IMR-90 (cell line): Measurements from ENCODE around the gene THEM5. TPM values are rescaled to one million over a fixed set of nuclear protein-coding genes. Genes with fewer than 3 reads are reported as not detected.
A peak's percentile ranks its signal among the peaks of the same experiment; 100 is the strongest.

ENCODE experiments used
- ATAC-seq: fragments of 200-7000 bp; cut with Tn5 transposase; 2 replicates; pipeline ENCODE4 v1.9.1; 2020; ENCODE audit warnings: low read depth, mild to moderate bottlenecking, moderate library complexity
- BruUV-seq: library from RNA; stranded (reverse); fragments of 400-500 nt; replicated peaks from 2 replicates; lab custom pipeline; 2021; lab: Mats Ljungman, UMichigan
- CTCF ChIA-PET: fragments of 300-600 bp; formaldehyde crosslinking; extraction: SDS; loops from one replicate; lab custom pipeline; 2021; ENCODE audit warnings: antibody characterized with exemption; lab: Yijun Ruan, JAX
- POLR2A ChIA-PET: fragments of 300-600 bp; sonication (Branson Sonifier 250); formaldehyde crosslinking; loops from one replicate; lab custom pipeline; 2022; ENCODE audit warnings: antibody characterized with exemption; ENCODE audit not compliant: unreplicated experiment; lab: Charles Lee
- DNase-seq: peaks from one replicate; pipeline ENCODE4 v3.0.0; 2013
- H2AFZ ChIP-seq: replicated peaks from 2 replicates; pipeline ENCODE3; 2013; ENCODE audit warnings: low read length, mild to moderate bottlenecking; ENCODE audit not compliant: poor library complexity
- H2AK5ac ChIP-seq: 2 replicates; pipeline ENCODE4 v1.6.1; 2013; ENCODE audit warnings: low read depth, low read length, inconsistent platforms
- H2AK9ac ChIP-seq: replicated peaks from 2 replicates; pipeline ENCODE3; 2013; ENCODE audit warnings: mild to moderate bottlenecking, low read depth, low read length, moderate library complexity; ENCODE audit not compliant: poor library complexity
- H2BK120ac ChIP-seq: 2 replicates; pipeline ENCODE4 v1.6.1; 2013; ENCODE audit warnings: low read depth, low read length, inconsistent platforms
- H2BK15ac ChIP-seq: 3 replicates; pipeline ENCODE4 v1.6.1; 2013; ENCODE audit warnings: low read depth, low read length, inconsistent platforms
- H2BK20ac ChIP-seq: 2 replicates; pipeline ENCODE4 v1.6.1; 2013; ENCODE audit warnings: low read depth, mild to moderate bottlenecking, inconsistent platforms, low read length, moderate library complexity
- H2BK5ac ChIP-seq: 2 replicates; pipeline ENCODE4 v1.6.1; 2013; ENCODE audit warnings: mild to moderate bottlenecking, low read depth, low read length, inconsistent platforms; ENCODE audit not compliant: poor library complexity, severe bottlenecking
- H3K14ac ChIP-seq: replicated peaks from 2 replicates; pipeline ENCODE4 v1.6.1; 2013; ENCODE audit warnings: low read depth, low read length, inconsistent platforms
- H3K18ac ChIP-seq: 2 replicates; pipeline ENCODE4 v1.6.1; 2013; ENCODE audit warnings: low read depth, low read length, control low read depth
- H3K23ac ChIP-seq: 2 replicates; pipeline ENCODE4 v1.6.1; 2013; ENCODE audit warnings: low read depth, low read length, inconsistent platforms
- H3K27ac ChIP-seq: 2 replicates; pipeline ENCODE4 v1.5.1; 2013; ENCODE audit warnings: mild to moderate bottlenecking, control low read depth, low read length; ENCODE audit not compliant: insufficient read depth
- H3K27me3 ChIP-seq: 2 replicates; pipeline ENCODE4 v1.6.1; 2013; ENCODE audit warnings: low read length; ENCODE audit not compliant: control insufficient read depth, insufficient read depth
- H3K36me3 ChIP-seq: 2 replicates; pipeline ENCODE4 v1.6.1; 2013; ENCODE audit warnings: low read length, mixed read lengths; ENCODE audit not compliant: control insufficient read depth, insufficient read depth
- H3K4ac ChIP-seq: 2 replicates; pipeline ENCODE4 v1.6.1; 2013; ENCODE audit warnings: low read depth, low read length, inconsistent platforms
- H3K4me1 ChIP-seq: 2 replicates; pipeline ENCODE4 v1.6.1; 2013; ENCODE audit warnings: low read length, mixed read lengths; ENCODE audit not compliant: control insufficient read depth, insufficient read depth
- H3K4me2 ChIP-seq: 2 replicates; pipeline ENCODE4 v1.6.1; 2013; ENCODE audit warnings: low read depth, mild to moderate bottlenecking, control low read depth, low read length, moderate library complexity
- H3K4me3 ChIP-seq: 2 replicates; pipeline ENCODE4 v1.5.1; 2013; ENCODE audit warnings: low read depth, mild to moderate bottlenecking, control low read depth, low read length, moderate library complexity; ENCODE audit not compliant: insufficient read depth
- H3K56ac ChIP-seq: 2 replicates; pipeline ENCODE4 v1.6.1; 2013; ENCODE audit warnings: low read length, inconsistent platforms; ENCODE audit not compliant: insufficient read depth; ENCODE audit errors: extremely low read depth
- H3K79me1 ChIP-seq, 2 experiments: 2 replicates each; pipeline ENCODE4 v1.6.1; 2013; ENCODE audit warnings: low read length in 2 of 2, inconsistent platforms in 1 of 2, low read depth in 1 of 2
- H3K9ac ChIP-seq: 2 replicates; pipeline ENCODE4 v1.6.1; 2013; ENCODE audit warnings: low read depth, low read length, control low read depth
- H3K9me1 ChIP-seq: 2 replicates; pipeline ENCODE4 v1.6.1; 2013; ENCODE audit warnings: low read length, inconsistent platforms; ENCODE audit not compliant: insufficient read depth
- H3K9me3 ChIP-seq: 2 replicates; pipeline ENCODE4 v1.6.1; 2013; ENCODE audit warnings: low read length; ENCODE audit not compliant: control insufficient read depth, insufficient read depth
- H4K20me1 ChIP-seq: 2 replicates; pipeline ENCODE4 v1.6.1; 2013; ENCODE audit warnings: low read length, inconsistent platforms; ENCODE audit not compliant: insufficient read depth
- H4K5ac ChIP-seq: 2 replicates; pipeline ENCODE4 v1.6.1; 2013; ENCODE audit warnings: mild to moderate bottlenecking, low read depth, low read length, control low read depth
- H4K8ac ChIP-seq, 2 experiments: 2 replicates each; pipeline ENCODE4 v1.6.1; 2013; ENCODE audit warnings: low read depth in 2 of 2, low read length in 2 of 2, control low read depth in 1 of 2, inconsistent platforms in 1 of 2
- H4K91ac ChIP-seq: 2 replicates; pipeline ENCODE4 v1.6.1; 2013; ENCODE audit warnings: low read depth, low read length, inconsistent platforms; ENCODE audit not compliant: insufficient read depth
- CEBPB ChIP-seq: IDR thresholded peaks from 2 replicates; pipeline ENCODE4 v1.6.1; 2012; ENCODE audit warnings: low read depth, low read length, improper control_type of control experiment
- CHD1 ChIP-seq: IDR thresholded peaks from 2 replicates; pipeline ENCODE4 v1.6.1; 2012; ENCODE audit warnings: low read depth, low read length, improper control_type of control experiment
- CTCF ChIP-seq: conservative IDR thresholded peaks from 2 replicates; pipeline ENCODE4 v1.5.1; 2012; ENCODE audit warnings: mild to moderate bottlenecking, low read depth, low read length, improper control_type of control experiment
- MAZ ChIP-seq: IDR thresholded peaks from 2 replicates; pipeline ENCODE4 v1.6.1; 2012; ENCODE audit warnings: low read depth, mild to moderate bottlenecking, low read length, improper control_type of control experiment, moderate library complexity, borderline replicate concordance
- MXI1 ChIP-seq: IDR thresholded peaks from 2 replicates; pipeline ENCODE4 v1.6.1; 2012; ENCODE audit warnings: low read depth, mild to moderate bottlenecking, low read length, moderate library complexity, borderline replicate concordance
- RAD21 ChIP-seq: IDR thresholded peaks from 2 replicates; pipeline ENCODE4 v1.6.1; 2012; ENCODE audit warnings: low read length, improper control_type of control experiment
- RCOR1 ChIP-seq: IDR thresholded peaks from 2 replicates; pipeline ENCODE4 v1.6.1; 2012; ENCODE audit warnings: mild to moderate bottlenecking, low read length, improper control_type of control experiment; ENCODE audit not compliant: insufficient replicate concordance
- RFX5 ChIP-seq: IDR thresholded peaks from 2 replicates; pipeline ENCODE4 v1.8.0; 2012; ENCODE audit warnings: low read depth, mild to moderate bottlenecking, low read length, moderate library complexity
- WGBS, 2 experiments: methylation state at CpG; one replicate each; pipeline versions ENCODE4 v1.1.5 to v1.1.7; 2013; ENCODE audit warnings: missing lambda C conversion rate in 2 of 2; ENCODE audit not compliant: insufficient read length in 1 of 2; ENCODE audit errors: extremely low coverage in 2 of 2; 5-methylcytosine and 5-hydroxymethylcytosine counted together
- dilution Hi-C: fragments of 300-500 bp; cut with HindIII; formaldehyde crosslinking; loops from one replicate; pipeline ENCODE4 v1.14.3; 2018; ENCODE audit warnings: low sequenced_read_pairs; ENCODE audit not compliant: unreplicated experiment
- in situ Hi-C: fragments of 300-500 bp; cut with MboI; formaldehyde crosslinking; loops from 3 replicates; pipeline ENCODE4 v1.14.3; 2019; ENCODE audit warnings: low sequenced_read_pairs, inconsistent platforms, mixed read lengths
- intact Hi-C: fragments of 100-400 bp; cut with micrococcal nuclease; formaldehyde crosslinking; loops from 2 replicates; pipeline ENCODE4 v1.10.0; 2022
- polyA plus RNA-seq, 3 experiments: library from polyadenylated mRNA; depleted of rRNA; stranded (reverse); fragments of >200 nt; gene quantifications; 2 replicates each; pipeline ENCODE4 v1.2.3, GENCODE V29; 2012; ENCODE audit warnings: low replicate concordance in 1 of 3
- total RNA-seq: library from RNA; depleted of rRNA; stranded (reverse); fragments of >200 nt; gene quantifications from 2 replicates; pipeline ENCODE4 v1.2.3, GENCODE V29; 2012

Gene THEM5
- total and polyA plus RNA-seq, 2 of the 4 experiments (the other 2 are of a cell fraction) = not detected

GRCh38 chr1:151846062-151846568 is 7.4 kb downstream of the THEM5 start:
- CTCF ChIA-PET = no interaction called here
- H3K18ac ChIP-seq = no peak overlapping the region
- no TSS peak for BruUV-seq
- 44% methylated on average over 5 of the region's 6 CpGs; no CpG with 5 or more reads in 1 of the 2 experiments for WGBS, 2 experiments
- ATAC-seq (peak; percentile 84), DNase-seq (peak; percentile 75)
- dilution Hi-C loops = no loop called here
- 0 out of 2 replicates have a peak overlapping the region, but pooled peaks have one; percentile 19 for H3K4ac ChIP-seq
- H4K91ac ChIP-seq = no peak overlapping the region
- intact Hi-C loops = no loop called here
- no peak overlapping the region for H3K56ac ChIP-seq
- no peak overlapping the region for H3K4me3 ChIP-seq
- H4K5ac ChIP-seq = no peak overlapping the region
- H3K4me2 ChIP-seq = no peak overlapping the region
- 0 out of 3 replicates have a peak overlapping the region, but pooled peaks have one; percentile 13 for H2BK15ac ChIP-seq
- H3K9me1 ChIP-seq = no peaks in the 10 kb centered on the region
- no peak overlapping the region for H3K14ac ChIP-seq
- H3K79me1 ChIP-seq = no peaks in the 10 kb centered on the region
- H3K27me3 ChIP-seq = peaks cover 28% of the 10 kb centered on the region
- POLR2A ChIA-PET = no interaction called here
- H3K23ac ChIP-seq = no peak overlapping the region
- H2AK9ac ChIP-seq = no peak overlapping the region
- H3K9me3 ChIP-seq = no peaks in the 10 kb centered on the region
- H4K20me1 ChIP-seq = no peaks in the 10 kb centered on the region
- H2BK20ac ChIP-seq = no peak overlapping the region
- in situ Hi-C loops = no loop called here
- no peak overlapping the region for H2AFZ ChIP-seq
- H2BK5ac ChIP-seq = no peak overlapping the region
- no peak overlapping the region for H2BK120ac ChIP-seq
- H3K9ac ChIP-seq = no peak overlapping the region; the same call in 1 of the 2 replicates
- H3K36me3 ChIP-seq = no peaks in the 10 kb centered on the region
- no peak overlapping the region for H3K27ac ChIP-seq
- TF ChIP-seq RAD21 = no peak; the same call in 1 of the 2 replicates
- no peak for TF ChIP-seq CEBPB
- no peak for TF ChIP-seq MXI1
- TF ChIP-seq RFX5 = no peak
- no peak for TF ChIP-seq RCOR1
- TF ChIP-seq MAZ = no peak
- TF ChIP-seq CHD1 = no peak
- TF ChIP-seq CTCF = 0 out of 2 replicates have a peak, but pooled peaks have one; percentile 20
- H4K8ac ChIP-seq = peak overlapping the region in 1 of 2 experiments; percentile 63; a peak in 2 of 4 replicates
- 0 out of 2 replicates have a peak, but pooled peaks cover 1% of the 10 kb centered on the region for H3K4me1 ChIP-seq
- H2AK5ac ChIP-seq = no peak overlapping the region
